Activated CD8-positive, alpha-beta memory T cell treated with anti-CD3 and anti-CD28 coated beads, Interleukin-2, amount 50 U/mL, for 1 hour (primary cell): ENCODE data around the gene DRC7.

Experiments
- DNase-seq: peaks from one replicate; pipeline ENCODE4 v3.0.0-alpha.2; 2020; ENCODE audit errors: extremely low read depth

The DRC7 gene

DNA sequence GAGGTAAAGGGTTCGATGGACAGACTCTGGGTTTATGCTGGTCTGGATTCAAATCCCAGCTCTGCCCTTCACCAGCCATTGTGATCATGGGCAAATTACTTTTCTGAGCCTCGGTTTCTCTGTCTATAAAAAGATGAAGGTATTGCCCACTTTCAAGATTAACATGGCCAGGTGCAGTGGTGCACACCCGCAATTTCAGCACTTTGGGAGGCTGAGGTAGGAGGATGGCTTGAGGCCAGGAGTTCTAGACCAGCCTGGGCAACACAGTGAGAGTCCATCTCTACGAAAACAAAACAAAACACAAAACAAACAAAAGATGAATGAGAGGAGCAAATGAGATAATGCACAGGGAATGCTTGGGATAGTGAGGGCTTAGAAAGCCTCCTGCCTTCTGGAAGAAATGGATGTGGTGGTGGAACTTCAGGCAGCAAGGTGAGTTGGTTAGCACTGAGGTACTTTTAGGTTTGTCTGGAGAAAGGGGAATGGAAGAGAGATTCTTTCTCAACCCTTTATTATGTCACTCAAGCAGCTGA lies 18.0 kb upstream of the DRC7 start:
- DNase-seq = no peak

DNA sequence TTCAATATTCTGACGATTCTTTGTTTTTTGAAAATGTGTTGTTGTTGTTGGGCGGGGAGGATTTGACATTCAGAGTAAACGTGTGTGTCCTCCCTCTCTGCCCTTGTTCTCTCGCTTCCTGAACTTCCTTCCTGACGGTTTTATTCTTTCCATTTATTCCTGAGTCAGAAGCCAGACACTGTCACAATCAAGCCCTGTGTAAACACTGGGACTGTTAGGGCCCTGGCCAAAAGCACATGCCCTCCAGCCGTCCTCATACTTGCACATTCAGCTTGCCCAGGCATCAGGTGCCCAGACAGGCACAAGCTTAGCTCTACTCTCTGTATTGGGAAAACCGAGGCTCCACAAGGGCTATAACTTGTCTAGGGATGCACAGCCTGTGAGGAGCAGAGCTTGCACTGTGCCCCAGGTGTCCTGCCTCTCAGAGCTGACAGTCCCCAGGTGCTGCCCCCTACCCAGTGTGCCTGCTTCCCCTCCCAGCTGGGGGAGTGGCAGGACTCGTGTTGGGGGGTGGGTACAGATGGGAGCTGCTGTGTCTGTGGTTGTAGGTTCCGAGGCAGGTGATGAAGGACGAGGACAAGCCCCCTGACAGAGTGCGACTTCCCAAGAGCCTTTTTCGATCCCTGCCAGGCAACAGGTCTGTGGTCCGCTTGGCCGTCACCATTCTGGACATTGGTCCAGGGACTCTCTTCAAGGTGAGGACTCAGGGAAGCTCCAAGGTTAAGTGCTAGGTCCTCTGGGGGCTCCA lies 16.8 kb upstream of the DRC7 start:
- DNase-seq = no peak

- no peak for DNase-seq
These were observed 15.6 kb upstream of the DRC7 start for GRCh38 chr16:57679016-57679415.

DNA sequence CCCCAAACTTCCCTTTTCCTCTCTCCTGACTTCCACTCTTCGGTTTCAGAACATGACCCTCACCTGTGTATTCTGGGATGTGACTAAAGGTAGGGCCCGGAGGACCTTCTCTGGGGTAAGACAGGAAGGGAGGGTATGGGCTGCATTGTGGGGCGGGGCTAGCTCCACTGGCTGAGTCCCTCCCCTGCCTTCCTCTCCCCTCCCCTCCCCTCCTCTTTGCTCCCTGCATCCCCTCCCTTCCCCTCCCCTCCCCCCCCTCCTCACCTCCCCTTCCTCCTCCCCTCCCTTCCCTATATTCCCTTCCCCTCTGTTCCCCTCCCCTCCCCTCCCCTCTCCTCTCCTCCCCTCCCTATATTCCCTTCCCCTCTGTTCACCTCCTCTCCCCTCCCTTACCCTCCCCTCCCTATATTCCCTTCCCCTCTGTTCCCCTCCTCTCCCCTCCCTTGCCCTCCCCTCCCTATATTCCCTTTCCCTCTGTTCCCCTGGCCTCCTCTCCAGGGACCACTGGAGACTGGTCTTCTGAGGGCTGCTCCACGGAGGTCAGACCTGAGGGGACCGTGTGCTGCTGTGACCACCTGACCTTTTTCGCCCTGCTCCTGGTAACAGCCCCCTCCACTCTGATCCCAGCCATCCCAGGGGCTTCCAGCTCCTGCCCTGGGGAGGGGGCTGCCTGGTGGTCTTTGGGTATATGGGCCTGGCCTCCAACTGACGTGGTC lies 14.7 kb upstream of the DRC7 start:
- DNase-seq = no peak

DNA sequence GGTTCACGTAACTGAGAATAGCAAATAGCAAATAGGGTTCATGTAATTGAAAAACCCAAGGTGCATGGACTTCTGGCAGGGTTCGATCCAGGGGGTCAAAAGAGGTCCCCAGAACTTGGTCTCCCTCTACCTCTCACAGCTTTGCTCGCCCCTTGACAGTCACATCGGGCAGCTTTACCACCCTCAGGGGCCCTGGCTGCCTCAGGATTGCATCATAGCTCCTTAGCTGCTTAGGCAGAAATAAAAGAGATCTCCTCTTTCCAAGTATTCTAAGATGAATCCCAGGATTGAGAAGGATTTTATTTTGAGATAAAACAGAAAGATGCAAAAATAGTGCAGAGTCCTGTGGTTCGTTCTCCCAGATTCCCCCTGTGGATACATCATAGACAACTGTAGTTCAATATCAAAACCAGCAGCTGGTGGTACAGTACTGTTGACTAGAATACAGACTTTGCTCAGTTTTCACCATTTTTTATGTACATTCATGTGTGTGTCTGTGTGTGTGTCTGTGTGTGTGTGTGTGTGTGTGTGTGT lies 13.7 kb upstream of the DRC7 start:
- DNase-seq = no peak

- no peak for DNase-seq
These were observed 12.5 kb upstream of the DRC7 start for GRCh38 chr16:57681950-57682728.

DNA sequence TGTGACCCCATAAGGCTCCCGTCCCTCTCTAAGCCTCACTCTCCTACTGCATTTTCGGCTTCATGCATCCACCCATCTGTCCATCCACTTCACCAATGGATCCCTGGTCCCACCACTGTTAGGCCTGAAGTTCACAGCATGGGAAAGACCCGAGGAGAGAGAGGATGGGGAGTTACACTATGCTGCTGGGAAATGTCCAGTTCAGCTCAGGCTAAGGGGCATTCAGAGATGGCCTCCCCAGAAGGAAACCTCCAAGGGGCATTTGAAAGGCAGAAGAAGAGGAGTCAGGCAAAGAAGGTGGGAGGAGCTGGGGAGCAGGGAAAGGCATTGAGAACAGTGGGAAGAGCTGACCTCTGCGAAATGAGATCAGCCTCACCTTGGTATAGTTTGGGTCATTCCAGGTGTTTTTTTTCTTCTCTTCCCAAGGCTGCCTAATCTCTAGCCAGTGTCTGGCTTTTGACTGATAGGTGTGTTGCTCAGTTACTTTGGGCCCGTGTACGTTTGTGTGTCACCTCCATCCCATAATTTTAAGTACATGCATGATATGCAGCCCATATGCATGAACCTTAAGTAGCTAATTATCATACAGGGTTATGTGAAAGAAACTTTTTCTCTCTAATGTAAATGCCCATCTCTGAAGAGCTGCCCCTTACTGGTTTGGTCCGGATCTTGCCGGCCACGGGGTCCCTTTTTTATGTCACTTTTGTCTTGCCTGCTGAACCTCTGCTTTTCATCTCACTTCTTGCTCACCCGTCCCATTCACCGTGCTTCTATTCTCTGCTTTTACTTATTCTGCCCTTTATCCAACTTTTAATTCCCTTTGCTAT lies 11.6 kb upstream of the DRC7 start:
- DNase-seq = no peak

DNA sequence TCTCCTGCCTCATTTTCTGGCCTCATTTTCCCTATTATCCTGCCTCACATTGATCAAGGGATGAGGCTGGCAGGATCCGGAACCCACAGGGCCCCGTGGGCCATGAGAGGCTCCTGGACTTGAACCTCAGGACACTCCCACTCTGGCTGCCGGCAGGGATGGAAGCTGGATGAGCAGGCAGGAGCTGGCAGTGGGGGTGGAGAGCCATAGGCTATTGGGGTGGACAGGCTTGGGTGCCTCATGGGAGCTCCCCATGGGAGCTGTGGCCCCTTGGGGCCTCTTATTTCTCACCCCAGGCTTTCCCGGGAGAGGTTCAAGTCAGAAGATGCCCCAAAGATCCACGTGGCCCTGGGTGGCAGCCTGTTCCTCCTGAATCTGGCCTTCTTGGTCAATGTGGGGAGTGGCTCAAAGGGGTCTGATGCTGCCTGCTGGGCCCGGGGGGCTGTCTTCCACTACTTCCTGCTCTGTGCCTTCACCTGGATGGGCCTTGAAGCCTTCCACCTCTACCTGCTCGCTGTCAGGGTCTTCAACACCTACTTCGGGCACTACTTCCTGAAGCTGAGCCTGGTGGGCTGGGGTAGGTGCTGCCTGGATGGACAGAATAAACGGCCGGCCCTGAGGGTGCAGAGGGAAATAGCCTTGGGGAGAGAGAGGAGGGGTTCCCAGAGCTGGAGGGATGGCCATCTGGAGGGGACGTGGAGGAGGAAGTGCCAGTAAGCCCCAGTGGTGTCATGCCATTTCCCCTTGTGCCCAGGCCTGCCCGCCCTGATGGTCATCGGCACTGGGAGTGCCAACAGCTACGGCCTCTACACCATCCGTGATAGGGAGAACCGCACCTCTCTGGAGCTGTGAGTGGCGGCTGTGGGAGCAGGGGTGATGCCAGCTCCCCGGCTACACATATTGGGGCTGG lies 10.7 kb upstream of the DRC7 start:
- DNase-seq = no peak

GRCh38 chr16:57684626-57685358 lies 9.8 kb upstream of the DRC7 start:
- no peak for DNase-seq

DNA sequence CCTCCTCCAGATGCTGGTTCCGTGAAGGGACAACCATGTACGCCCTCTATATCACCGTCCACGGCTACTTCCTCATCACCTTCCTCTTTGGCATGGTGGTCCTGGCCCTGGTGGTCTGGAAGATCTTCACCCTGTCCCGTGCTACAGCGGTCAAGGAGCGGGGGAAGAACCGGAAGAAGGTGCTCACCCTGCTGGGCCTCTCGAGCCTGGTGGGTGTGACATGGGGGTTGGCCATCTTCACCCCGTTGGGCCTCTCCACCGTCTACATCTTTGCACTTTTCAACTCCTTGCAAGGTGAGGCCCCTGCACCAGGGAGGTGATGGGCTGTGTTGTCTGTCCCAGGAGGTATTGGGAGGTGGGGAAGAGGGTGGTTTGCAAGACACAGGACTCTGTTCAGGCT lies 9.0 kb upstream of the DRC7 start:
- no peak for DNase-seq

GRCh38 chr16:57686577-57686976 lies 8.0 kb upstream of the DRC7 start:
- DNase-seq = no peak

DNA sequence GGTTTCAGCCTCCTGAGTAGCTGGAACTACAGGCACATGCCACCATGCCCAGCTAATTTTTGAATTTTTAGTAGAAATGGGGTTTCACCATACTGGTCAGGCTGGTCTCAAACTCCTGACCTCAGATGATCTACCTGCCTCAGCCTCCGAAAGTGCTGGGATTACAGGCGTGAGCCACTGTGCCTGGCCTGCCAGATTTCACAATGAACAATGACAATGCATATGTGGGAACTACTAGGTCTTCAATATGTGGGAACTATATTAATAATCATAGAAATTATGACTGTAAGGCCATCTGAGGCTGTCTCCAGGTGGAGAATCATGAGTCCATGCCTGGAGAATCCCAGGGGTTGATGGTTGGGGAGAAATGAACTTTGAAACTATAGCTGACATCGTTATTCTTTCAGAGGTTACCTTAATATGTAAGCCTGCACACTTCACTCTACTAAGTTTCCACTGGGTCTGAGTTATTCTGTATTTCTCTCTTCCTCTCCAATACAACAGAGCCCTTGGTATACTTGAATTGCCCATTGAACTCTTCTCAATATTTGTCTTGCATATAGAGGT lies 7.2 kb upstream of the DRC7 start:
- no peak for DNase-seq

- no peak for DNase-seq
These were observed 6.1 kb upstream of the DRC7 start for GRCh38 chr16:57688487-57688986.

DNA sequence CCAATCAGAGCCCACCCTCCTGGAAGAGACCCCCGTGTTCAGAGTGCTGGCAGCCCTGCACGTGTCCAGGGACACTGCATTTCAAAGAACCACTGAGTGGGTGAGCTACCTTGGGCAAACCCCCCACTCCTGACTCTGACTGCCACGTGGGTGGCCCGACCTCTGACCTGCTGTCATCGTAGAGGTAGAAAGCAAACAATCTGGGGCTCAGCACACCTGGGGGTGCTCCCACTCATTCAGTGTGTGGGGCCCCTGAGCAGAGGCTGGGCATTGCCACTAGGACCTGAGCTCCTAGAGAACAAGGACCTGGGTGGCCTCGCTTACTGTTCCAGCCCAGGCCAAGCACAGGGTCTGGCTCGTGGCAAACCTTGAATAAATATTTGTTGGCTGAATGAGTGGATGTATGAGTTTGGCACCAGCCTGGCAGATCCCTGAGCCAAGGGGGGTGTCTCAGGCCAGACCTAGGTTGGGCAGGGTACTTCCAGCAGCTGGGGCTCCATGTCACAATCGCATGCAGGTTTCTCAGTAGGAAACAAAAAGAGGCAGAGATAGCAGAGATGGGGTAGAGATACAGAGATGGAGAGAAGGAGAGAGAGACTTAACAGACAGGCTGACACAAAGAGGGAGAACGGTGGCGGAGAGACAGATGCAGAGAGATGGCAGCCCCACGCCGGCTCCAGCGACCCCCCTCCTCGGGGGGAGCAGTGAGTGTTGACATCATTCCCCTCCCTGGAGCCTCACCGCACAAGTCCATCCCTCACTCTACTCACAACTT lies 5.4 kb upstream of the DRC7 start:
- no peak for DNase-seq

- DNase-seq = peak; percentile 12
These were observed 4.6 kb upstream of the DRC7 start for GRCh38 chr16:57689762-57690558.

GRCh38 chr16:57690782-57691471 lies 3.7 kb upstream of the DRC7 start:
- DNase-seq = no peak

GRCh38 chr16:57692636-57693035 lies 2.0 kb upstream of the DRC7 start:
- no peak for DNase-seq
